HFFc6 (cell line): ENCODE measurements around the gene PGAP3. TPM values are rescaled to one million over a fixed set of nuclear protein-coding genes. Genes with fewer than 3 reads are reported as not detected.

ENCODE experiments used
- DNase-seq: peaks from one replicate; pipeline ENCODE4 v3.0.0-alpha.2; 2018
- H3K27ac Mint-ChIP-seq: 2 replicates; pipeline ENCODE4 v1.8.0; 2020; ENCODE audit warnings: mild to moderate bottlenecking, mixed read lengths
- H3K27me3 Mint-ChIP-seq: 2 replicates; pipeline ENCODE4 v1.8.0; 2021; ENCODE audit warnings: mild to moderate bottlenecking, moderate library complexity, mixed read lengths; ENCODE audit not compliant: insufficient read depth
- H3K36me3 Mint-ChIP-seq: 2 replicates; pipeline ENCODE4 v1.8.0; 2021; ENCODE audit warnings: low read depth, mixed read lengths
- H3K4me1 Mint-ChIP-seq: 2 replicates; pipeline ENCODE4 v1.8.0; 2020; ENCODE audit warnings: low read depth, mixed read lengths
- H3K4me3 Mint-ChIP-seq: 2 replicates; pipeline ENCODE4 v1.8.0; 2020; ENCODE audit warnings: mild to moderate bottlenecking, moderate library complexity, mixed read lengths
- H3K9me3 Mint-ChIP-seq: 2 replicates; pipeline ENCODE4 v1.8.0; 2020; ENCODE audit warnings: mild to moderate bottlenecking, mixed read lengths
- CTCF ChIP-seq: fragments of 200-600 bp; sonication (generic); IDR thresholded peaks from 2 replicates; pipeline ENCODE4 v1.5.0; 2021; ENCODE audit warnings: antibody characterized with exemption, mild to moderate bottlenecking
- total RNA-seq, 6 experiments: library from RNA; stranded (reverse); fragmentation: NEBNext Ultra II Directional; extraction: Animal tissue kit (Norgen Biotek cat#: 25700); gene quantifications; 2 replicates in 1 of 6; 3 replicates in 5 of 6; pipeline ENCODE4 v1.2.3, GENCODE V29; 2021

The PGAP3 gene
- total RNA-seq, 6 experiments from 2014 or later, result 9.9 to 15.5 (median 12.7) TPM

- peaks cover 54% of the 10 kb centered on the region for H3K4me1 Mint-ChIP-seq
- H3K27ac Mint-ChIP-seq, result no peak overlapping the region
- no peak for TF ChIP-seq CTCF
- 0 out of 2 replicates have a peak, but pooled peaks cover 1% of the 10 kb centered on the region for H3K27me3 Mint-ChIP-seq
- H3K9me3 Mint-ChIP-seq, result no peaks in the 10 kb centered on the region
- no peak for DNase-seq
- H3K4me3 Mint-ChIP-seq, result no peak overlapping the region
- no peaks in the 10 kb centered on the region for H3K36me3 Mint-ChIP-seq
Measured at GRCh38 chr17:39640591-39641031, 47.2 kb downstream of the PGAP3 start.

- H3K4me3 Mint-ChIP-seq, result no peak overlapping the region
- H3K27ac Mint-ChIP-seq, result no peak overlapping the region
- H3K27me3 Mint-ChIP-seq, result 0 out of 2 replicates have a peak, but pooled peaks cover 1% of the 10 kb centered on the region
- H3K4me1 Mint-ChIP-seq, result peaks cover 54% of the 10 kb centered on the region
- no peak for TF ChIP-seq CTCF
- DNase-seq, result no peak
- no peaks in the 10 kb centered on the region for H3K9me3 Mint-ChIP-seq
- no peaks in the 10 kb centered on the region for H3K36me3 Mint-ChIP-seq
Measured at GRCh38 chr17:39639566-39640458, 48.0 kb downstream of the PGAP3 start.

GRCh38 chr17:39639043-39639442, 48.8 kb downstream of the PGAP3 start:
- Mint-ChIP-seq H3K27me3 (0 out of 2 replicates have a peak, but pooled peaks cover 1% of the 10 kb centered on the region), H3K4me1 (peaks cover 53% of the 10 kb centered on the region), H3K9me3 (no peaks in the 10 kb centered on the region), H3K4me3 (no peak overlapping the region), H3K36me3 (no peaks in the 10 kb centered on the region), H3K27ac (no peak overlapping the region)
- DNase-seq, result no peak
- TF ChIP-seq CTCF, result no peak

GRCh38 chr17:39638317-39638716, 49.5 kb downstream of the PGAP3 start:
- Mint-ChIP-seq H3K4me1 (peaks cover 45% of the 10 kb centered on the region), H3K27me3 (0 out of 2 replicates have a peak, but pooled peaks cover 1% of the 10 kb centered on the region), H3K36me3 (no peaks in the 10 kb centered on the region), H3K4me3 (peak overlapping the region; percentile 92), H3K9me3 (no peaks in the 10 kb centered on the region), H3K27ac (no peak overlapping the region)
- no peak for TF ChIP-seq CTCF
- no peak for DNase-seq

- Mint-ChIP-seq H3K36me3 (no peaks in the 10 kb centered on the region), H3K27me3 (0 out of 2 replicates have a peak, but pooled peaks cover 1% of the 10 kb centered on the region), H3K4me3 (peak within 1 kb of the TSS; percentile 92), H3K9me3 (no peaks in the 10 kb centered on the region), H3K27ac (peak within 1 kb of the TSS; percentile 70), H3K4me1 (peaks cover 34% of the 10 kb centered on the region)
- peak; percentile 72 for DNase-seq
- TF ChIP-seq CTCF, result peak; percentile 52
Measured at GRCh38 chr17:39636927-39637736, 50.7 kb downstream of the PGAP3 start, which contains the start of gene STARD3. Gene STARD3 (plus strand): TSS chr17:39637144. CDS start chr17:39653532, 16,388 bp downstream.
